ENCODE data around the gene OSTC.
A peak's percentile ranks its signal among the peaks of the same experiment; 100 is the strongest.

OSTC gene

GRCh38 chr4:108649863-108650211 lies 562 bp upstream of the OSTC start:
- H3K27ac ChIP-seq (replicated peaks) = peak overlapping the region; percentile 93
- no peak for DNase-seq (ENCODE audit: low read depth in 1 of 2, low spot score in 1 of 2)
- TF ChIP-seq POLR2AphosphoS5 (IDR thresholded peaks at IDR 0.05; ENCODE audit: low read depth) (no peak), CTCF (IDR thresholded peaks at IDR 0.05; ENCODE audit: insufficient read depth, low read length) (no peak), SPI1 (IDR thresholded peaks at IDR 0.05; ENCODE audit: borderline replicate concordance, low read depth) (no peak), GABPA (IDR thresholded peaks at IDR 0.05; ENCODE audit: low read depth) (no peak)
- TF ChIP-seq, protein P1, sequence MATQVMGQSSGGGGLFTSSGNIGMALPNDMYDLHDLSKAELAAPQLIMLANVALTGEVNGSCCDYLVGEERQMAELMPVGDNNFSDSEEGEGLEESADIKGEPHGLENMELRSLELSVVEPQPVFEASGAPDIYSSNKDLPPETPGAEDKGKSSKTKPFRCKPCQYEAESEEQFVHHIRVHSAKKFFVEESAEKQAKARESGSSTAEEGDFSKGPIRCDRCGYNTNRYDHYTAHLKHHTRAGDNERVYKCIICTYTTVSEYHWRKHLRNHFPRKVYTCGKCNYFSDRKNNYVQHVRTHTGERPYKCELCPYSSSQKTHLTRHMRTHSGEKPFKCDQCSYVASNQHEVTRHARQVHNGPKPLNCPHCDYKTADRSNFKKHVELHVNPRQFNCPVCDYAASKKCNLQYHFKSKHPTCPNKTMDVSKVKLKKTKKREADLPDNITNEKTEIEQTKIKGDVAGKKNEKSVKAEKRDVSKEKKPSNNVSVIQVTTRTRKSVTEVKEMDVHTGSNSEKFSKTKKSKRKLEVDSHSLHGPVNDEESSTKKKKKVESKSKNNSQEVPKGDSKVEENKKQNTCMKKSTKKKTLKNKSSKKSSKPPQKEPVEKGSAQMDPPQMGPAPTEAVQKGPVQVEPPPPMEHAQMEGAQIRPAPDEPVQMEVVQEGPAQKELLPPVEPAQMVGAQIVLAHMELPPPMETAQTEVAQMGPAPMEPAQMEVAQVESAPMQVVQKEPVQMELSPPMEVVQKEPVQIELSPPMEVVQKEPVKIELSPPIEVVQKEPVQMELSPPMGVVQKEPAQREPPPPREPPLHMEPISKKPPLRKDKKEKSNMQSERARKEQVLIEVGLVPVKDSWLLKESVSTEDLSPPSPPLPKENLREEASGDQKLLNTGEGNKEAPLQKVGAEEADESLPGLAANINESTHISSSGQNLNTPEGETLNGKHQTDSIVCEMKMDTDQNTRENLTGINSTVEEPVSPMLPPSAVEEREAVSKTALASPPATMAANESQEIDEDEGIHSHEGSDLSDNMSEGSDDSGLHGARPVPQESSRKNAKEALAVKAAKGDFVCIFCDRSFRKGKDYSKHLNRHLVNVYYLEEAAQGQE (IDR thresholded peaks at IDR 0.05; ENCODE audit: insufficient replicate concordance, low read depth) = no peak
- no peaks in the 10 kb centered on the region for H3K27me3 ChIP-seq (ENCODE audit: insufficient read depth, poor library complexity, severe bottlenecking)
- peak overlapping the region; percentile 46 for H3K4me3 ChIP-seq (replicated peaks; ENCODE audit: insufficient read depth, low read length)

DNA sequence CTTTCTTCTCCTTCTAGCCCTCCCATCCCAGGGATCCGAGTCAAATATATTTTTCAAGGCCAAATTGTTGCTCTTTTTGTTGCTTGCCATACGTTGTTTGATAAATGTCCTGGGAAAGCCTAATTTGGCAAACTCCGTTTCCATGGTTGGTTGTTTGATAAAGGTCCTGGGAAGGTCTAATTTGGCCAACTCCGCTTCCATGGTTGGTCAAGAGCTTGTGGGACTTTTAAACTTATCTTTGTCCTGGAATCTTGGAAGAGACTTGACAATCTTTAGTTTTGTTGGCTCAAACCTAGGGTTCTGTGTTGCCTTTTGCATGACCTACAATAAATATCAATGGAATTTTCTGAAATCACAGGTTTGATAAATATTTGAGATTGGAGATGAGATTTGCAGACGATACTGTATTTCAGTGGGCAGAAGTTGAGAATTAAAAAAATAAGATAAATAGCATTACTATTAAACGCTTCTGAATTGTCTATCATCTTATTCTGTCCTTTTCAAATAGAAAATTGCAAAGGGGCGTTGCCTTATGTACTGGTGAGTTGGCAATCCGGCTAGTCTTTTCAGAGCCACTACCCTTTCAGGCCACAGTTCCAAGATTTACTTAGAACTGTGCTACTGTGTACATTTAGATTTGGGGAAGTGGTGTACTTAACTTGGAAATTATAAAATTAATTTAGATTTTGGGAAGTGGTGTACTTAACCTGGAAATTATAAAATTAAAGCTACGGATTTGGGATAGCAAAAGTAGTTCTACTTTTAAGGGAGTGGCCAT lies 804 bp downstream of the OSTC start:
- Histone ChIP-seq H3K27me3 (ENCODE audit: insufficient read depth, poor library complexity, severe bottlenecking) (no peaks in the 10 kb centered on the region), H3K27ac (replicated peaks) (peak overlapping the region; percentile 93), H3K4me3 (replicated peaks; ENCODE audit: insufficient read depth, low read length) (peak overlapping the region; percentile 82)
- peak; percentile 45 to 47 for DNase-seq (ENCODE audit: low read depth in 1 of 2, low spot score in 1 of 2)
- TF ChIP-seq SPI1 (IDR thresholded peaks at IDR 0.05; ENCODE audit: borderline replicate concordance, low read depth) (peak; percentile 87), CTCF (IDR thresholded peaks at IDR 0.05; ENCODE audit: insufficient read depth, low read length) (no peak), GABPA (IDR thresholded peaks at IDR 0.05; ENCODE audit: low read depth) (no peak), POLR2AphosphoS5 (IDR thresholded peaks at IDR 0.05; ENCODE audit: low read depth) (no peak)
- TF ChIP-seq, protein P1 (IDR thresholded peaks at IDR 0.05; ENCODE audit: insufficient replicate concordance, low read depth) = no peak

DNA sequence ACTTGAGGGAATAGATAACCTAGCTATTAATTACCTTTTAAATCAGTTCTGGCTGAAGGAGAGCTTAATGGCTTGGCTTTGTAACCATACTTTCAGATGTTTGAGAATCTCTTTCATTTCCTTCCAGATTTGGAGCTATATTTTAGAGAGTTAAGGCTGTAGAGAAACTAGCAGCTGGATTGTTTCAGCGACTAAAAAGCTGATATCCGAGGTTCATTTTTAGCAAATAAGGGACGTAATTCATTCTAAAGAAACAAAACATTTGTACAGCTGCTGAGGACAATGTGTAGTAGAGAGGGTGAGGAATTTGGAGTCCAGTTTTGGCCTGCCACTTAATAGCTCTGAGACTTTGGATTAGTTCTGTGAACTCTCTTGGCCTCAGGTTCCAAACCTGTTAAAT lies 12.2 kb downstream of the OSTC start:
- no peak for DNase-seq (ENCODE audit: low read depth in 1 of 2, low spot score in 1 of 2)
- Histone ChIP-seq H3K27ac (replicated peaks) (no peak overlapping the region), H3K27me3 (ENCODE audit: insufficient read depth, poor library complexity, severe bottlenecking) (no peaks in the 10 kb centered on the region), H3K4me3 (replicated peaks; ENCODE audit: insufficient read depth, low read length) (no peak overlapping the region)
- TF ChIP-seq, protein P1 (IDR thresholded peaks at IDR 0.05; ENCODE audit: insufficient replicate concordance, low read depth) = no peak
- no peak for TF ChIP-seq CTCF (IDR thresholded peaks at IDR 0.05; ENCODE audit: insufficient read depth, low read length)
- TF ChIP-seq POLR2AphosphoS5 (IDR thresholded peaks at IDR 0.05; ENCODE audit: low read depth) = no peak

Measured in HL-60 (cell line).